HG02884 (cell line): ENCODE data around the gene CALML6.

Experiments
- ATAC-seq: cut with Tn5 transposase; IDR thresholded peaks from one replicate; pipeline ENCODE4 v1.9.1; 2021; ENCODE audit warnings: mild to moderate bottlenecking, moderate library complexity; ENCODE audit not compliant: unreplicated experiment

CALML6 gene

DNA sequence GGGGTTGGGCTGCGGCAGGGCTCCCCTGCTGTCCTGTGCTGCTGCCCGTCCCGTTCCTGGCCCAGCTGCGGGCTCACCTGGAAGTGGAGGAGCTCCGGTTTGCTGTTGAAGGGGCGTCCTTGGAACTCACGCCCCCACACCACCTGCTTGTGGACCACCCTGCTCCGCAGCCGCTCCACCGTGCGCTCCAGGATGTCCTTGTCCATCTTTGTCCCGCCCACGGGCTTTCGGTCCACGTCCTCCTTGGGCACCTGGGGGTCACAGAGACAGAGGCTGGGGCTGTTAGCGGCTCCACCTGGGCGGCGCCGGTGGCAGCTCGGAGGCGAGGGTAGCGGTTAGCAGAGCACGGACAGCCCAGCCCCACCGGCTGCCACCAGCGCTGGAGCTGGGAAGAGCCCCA, 49.8 kb downstream of the CALML6 start:
- no peak for ATAC-seq

DNA sequence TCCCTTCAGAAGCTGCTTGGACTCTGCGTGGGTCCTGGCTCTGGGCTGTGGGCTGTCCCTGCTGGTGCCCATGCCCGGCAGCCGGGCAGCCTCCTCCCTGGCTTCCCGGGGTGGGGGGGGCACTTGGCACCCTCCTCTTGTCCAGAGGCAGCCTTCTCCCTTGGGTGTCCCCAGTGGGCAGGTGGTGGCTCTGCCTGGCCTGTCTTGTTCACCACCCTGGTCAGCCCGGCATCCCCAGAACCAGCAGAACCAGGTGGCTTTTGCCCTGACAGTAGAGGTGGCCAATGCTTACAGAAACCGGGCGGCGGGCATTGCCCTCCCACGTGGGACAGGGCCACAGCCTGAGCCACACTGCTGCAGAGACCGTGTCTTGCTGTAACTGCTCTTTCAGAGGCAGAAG, 50.5 kb downstream of the CALML6 start:
- ATAC-seq: no peak

DNA sequence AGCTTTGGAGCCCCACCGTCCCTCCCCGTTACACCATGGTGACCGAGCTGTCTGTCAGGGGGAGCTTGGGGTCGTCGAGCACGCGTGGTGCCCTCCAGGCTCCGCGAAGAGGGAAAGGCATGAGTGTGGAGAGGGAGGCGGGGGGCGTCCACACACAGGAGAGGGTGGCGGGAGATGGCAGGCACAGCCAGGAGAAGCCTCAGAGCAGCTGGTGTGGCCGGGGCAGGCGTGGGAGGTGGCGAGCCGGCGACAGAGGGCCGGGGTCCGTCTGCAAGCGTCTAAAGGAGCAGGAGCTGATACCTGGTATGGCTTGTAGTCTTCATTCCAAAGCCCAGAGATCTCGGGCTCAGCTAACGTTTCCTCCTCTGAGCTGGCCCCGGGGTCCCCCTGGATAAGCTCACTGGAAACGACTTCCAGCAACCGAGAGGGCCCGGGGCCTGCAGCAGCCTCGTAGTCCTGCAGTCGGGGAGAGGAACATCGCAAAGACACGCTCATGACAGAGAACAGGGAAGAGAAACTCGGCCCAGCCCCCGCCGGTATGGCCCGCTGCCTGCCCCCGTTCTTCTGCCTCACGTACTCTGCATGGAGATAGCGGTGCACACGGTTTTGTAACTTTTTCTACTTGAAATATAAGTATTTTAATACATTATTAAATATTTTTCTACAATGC, 51.1 kb downstream of the CALML6 start:
- no peak for ATAC-seq
